HepG2 (cell line): ENCODE results near the gene WFDC5. TPM values are rescaled to one million over a fixed set of nuclear protein-coding genes. Genes with fewer than 3 reads are reported as not detected.

ENCODE experiments used
- CSRNP1 ChIP-seq: sonication (generic); formaldehyde crosslinking; IDR thresholded peaks from 2 replicates; pipeline ENCODE4 v1.8.1; 2023; ENCODE audit warnings: mild to moderate bottlenecking, missing genetic modification reagents
- HNRNPK ChIP-seq: fragments of 200-400 bp; formaldehyde crosslinking; IDR thresholded peaks from 2 replicates; pipeline ENCODE4 v1.6.1; 2018; ENCODE audit warnings: low read length, low read depth, moderate library complexity, mild to moderate bottlenecking; ENCODE audit not compliant: poor library complexity, severe bottlenecking
- NCOR1 ChIP-seq: fragments of 200-600 bp; sonication (generic); IDR thresholded peaks from 2 replicates; pipeline ENCODE4 v1.7.0; 2017; ENCODE audit warnings: antibody characterized with exemption, low read length, borderline replicate concordance
- NRL ChIP-seq: sonication (generic); formaldehyde crosslinking; IDR thresholded peaks from 2 replicates; pipeline ENCODE4 v1.5.0; 2020; ENCODE audit warnings: missing genetic modification reagents, mild to moderate bottlenecking, moderate library complexity, borderline replicate concordance
- PHF5A ChIP-seq: IDR thresholded peaks from one replicate; pipeline ENCODE4 v1.6.1; 2018; ENCODE audit warnings: low read depth, missing genetic modification reagents; ENCODE audit not compliant: unreplicated experiment
- SIN3A ChIP-seq: IDR thresholded peaks from 2 replicates; pipeline ENCODE4 v1.6.1; 2011; ENCODE audit warnings: low read depth, mild to moderate bottlenecking, control low read depth, low read length, borderline replicate concordance
- SIX4 ChIP-seq: sonication (generic); formaldehyde crosslinking; IDR thresholded peaks from 2 replicates; pipeline ENCODE4 v1.4.0; 2020; ENCODE audit warnings: missing genetic modification reagents
- SNAI1 ChIP-seq: sonication (generic); formaldehyde crosslinking; IDR thresholded peaks from 2 replicates; pipeline ENCODE4 v1.5.0; 2020; ENCODE audit warnings: mild to moderate bottlenecking, missing genetic modification reagents, borderline replicate concordance
- SP1 ChIP-seq, 2 experiments: fragments of 450-650 bp in 1 of 2; sonication (generic) in 1 of 2; formaldehyde crosslinking in 1 of 2; IDR thresholded peaks; 2 replicates each; pipeline versions ENCODE4 v1.4.0 to v1.6.1; 2016 to 2020; ENCODE audit warnings: missing genetic modification reagents in 1 of 2
- SYNCRIP ChIP-seq: fragments of 200-400 bp; formaldehyde crosslinking; IDR thresholded peaks from 2 replicates; pipeline ENCODE4 v1.6.1; 2018; ENCODE audit warnings: mild to moderate bottlenecking, low read depth, low read length; ENCODE audit not compliant: insufficient read depth
- TAF15 ChIP-seq: fragments of 200-400 bp; formaldehyde crosslinking; IDR thresholded peaks from one replicate; pipeline ENCODE4 v1.6.1; 2018; ENCODE audit warnings: mild to moderate bottlenecking, low read depth, low read length; ENCODE audit not compliant: poor library complexity, severe bottlenecking
- TEAD3 ChIP-seq: optimal IDR thresholded peaks from 2 replicates; pipeline ENCODE3; 2016; ENCODE audit warnings: borderline replicate concordance
- ZBTB20 ChIP-seq: sonication (generic); formaldehyde crosslinking; IDR thresholded peaks from 2 replicates; pipeline ENCODE4 v1.8.1; 2023; ENCODE audit warnings: missing genetic modification reagents, low read depth, mild to moderate bottlenecking, borderline replicate concordance
- ZBTB8A ChIP-seq: sonication (generic); formaldehyde crosslinking; IDR thresholded peaks from 2 replicates; pipeline ENCODE4 v1.4.0; 2020; ENCODE audit warnings: mild to moderate bottlenecking, low read depth, missing genetic modification reagents, borderline replicate concordance
- ZFAT ChIP-seq: sonication (generic); formaldehyde crosslinking; conservative IDR thresholded peaks from 2 replicates; pipeline ENCODE4 v1.8.1; 2023; ENCODE audit warnings: missing genetic modification reagents, inconsistent platforms
- ZNF235 ChIP-seq: sonication (generic); formaldehyde crosslinking; IDR thresholded peaks from 2 replicates; pipeline ENCODE4 v1.8.1; 2023; ENCODE audit warnings: mild to moderate bottlenecking, missing genetic modification reagents, borderline replicate concordance
- ZNF317 ChIP-seq: sonication (generic); formaldehyde crosslinking; IDR thresholded peaks from 2 replicates; pipeline ENCODE4 v1.5.0; 2020; ENCODE audit warnings: mild to moderate bottlenecking, missing genetic modification reagents
- ZNF33B ChIP-seq: sonication (generic); formaldehyde crosslinking; IDR thresholded peaks from 2 replicates; pipeline ENCODE4 v1.5.1; 2020; ENCODE audit warnings: mild to moderate bottlenecking, missing genetic modification reagents
- ZNF44 ChIP-seq: sonication (generic); formaldehyde crosslinking; IDR thresholded peaks from 2 replicates; pipeline ENCODE4 v1.5.1; 2020; ENCODE audit warnings: mild to moderate bottlenecking, missing genetic modification reagents
- ZNF570 ChIP-seq: sonication (generic); formaldehyde crosslinking; IDR thresholded peaks from 2 replicates; pipeline ENCODE4 v1.4.0; 2020; ENCODE audit warnings: mild to moderate bottlenecking, missing genetic modification reagents, borderline replicate concordance
- ZNF678 ChIP-seq: sonication (generic); formaldehyde crosslinking; IDR thresholded peaks from 2 replicates; pipeline ENCODE4 v1.4.0; 2020; ENCODE audit warnings: mild to moderate bottlenecking, missing genetic modification reagents
- ZNF746 ChIP-seq: sonication (generic); formaldehyde crosslinking; IDR thresholded peaks from 2 replicates; pipeline ENCODE4 v1.8.0; 2022; ENCODE audit warnings: mild to moderate bottlenecking, missing genetic modification reagents
- polyA plus RNA-seq, 8 experiments: library from polyadenylated mRNA; depleted of rRNA in 3 of 8; stranded (reverse) in 7 of 8; unstranded in 1 of 8; fragments of >200 nt; fragmentation: Illumina TruSeq in 4 of 8; extraction: Trizol in 4 of 8; gene quantifications; 2 replicates each; pipeline versions ENCODE4 v1.2.1 to v1.2.3, GENCODE V29; 2011 to 2016; ENCODE audit warnings: low read depth in 4 of 8, missing spikeins in 1 of 8, mixed read lengths in 1 of 8; ENCODE audit not compliant: insufficient read depth in 1 of 8
- total RNA-seq, 5 experiments: library from RNA; depleted of rRNA; stranded (reverse); fragments of >200 nt; fragmentation: Illumina TruSeq; extraction: Trizol; gene quantifications; 2 replicates each; pipeline ENCODE4 v1.2.3, GENCODE V29; 2016; ENCODE audit warnings: low read depth in 1 of 5
- TF ChIP-seq, protein P1 (sequence below): sonication (generic); formaldehyde crosslinking; IDR thresholded peaks from 2 replicates; pipeline ENCODE4 v1.4.0; 2020; ENCODE audit warnings: missing genetic modification reagents
- TF ChIP-seq, protein P2 (sequence below): sonication (generic); formaldehyde crosslinking; IDR thresholded peaks from 2 replicates; pipeline ENCODE4 v1.4.0; 2020; ENCODE audit warnings: missing genetic modification reagents
- TF ChIP-seq, protein P3 (sequence below): IDR thresholded peaks from 2 replicates; pipeline ENCODE4 v1.6.1; 2016; ENCODE audit warnings: missing genetic modification reagents, missing compliant biosample characterization
- TF ChIP-seq, protein P4 (sequence below): sonication (generic); formaldehyde crosslinking; IDR thresholded peaks from 2 replicates; pipeline ENCODE4 v1.4.0; 2020; ENCODE audit warnings: missing genetic modification reagents
- TF ChIP-seq, protein P5 (sequence below): sonication (generic); formaldehyde crosslinking; IDR thresholded peaks from 2 replicates; pipeline ENCODE4 v1.8.1; 2023; ENCODE audit warnings: mild to moderate bottlenecking, moderate library complexity, missing genetic modification reagents

Gene WFDC5
- total and polyA plus RNA-seq, 2 of the 13 experiments (the other 11 are each of a cell fraction or from before 2014, with no cell fraction given): not detected

DNA sequence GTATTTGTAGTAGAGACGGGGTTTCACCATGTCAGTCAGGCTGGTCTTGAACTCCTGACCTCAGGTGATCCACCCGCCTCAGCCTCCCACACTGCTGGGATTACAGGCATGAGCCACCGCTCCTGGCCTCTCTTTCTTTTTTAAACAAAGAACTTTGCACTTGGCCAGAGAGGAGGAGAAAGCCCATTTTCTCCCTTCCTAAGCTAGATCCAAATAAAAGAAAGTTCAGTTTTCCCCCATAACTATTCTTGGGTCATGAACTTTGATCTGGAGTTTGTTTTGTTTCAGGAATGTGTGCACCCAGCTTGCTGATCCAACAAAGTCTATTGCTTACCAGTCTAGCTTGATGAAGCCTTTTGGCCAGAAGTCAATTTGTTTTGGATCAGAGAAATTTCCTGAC is 37.4 kb downstream of the WFDC5 start (continued):
- TF ChIP-seq, protein P1, sequence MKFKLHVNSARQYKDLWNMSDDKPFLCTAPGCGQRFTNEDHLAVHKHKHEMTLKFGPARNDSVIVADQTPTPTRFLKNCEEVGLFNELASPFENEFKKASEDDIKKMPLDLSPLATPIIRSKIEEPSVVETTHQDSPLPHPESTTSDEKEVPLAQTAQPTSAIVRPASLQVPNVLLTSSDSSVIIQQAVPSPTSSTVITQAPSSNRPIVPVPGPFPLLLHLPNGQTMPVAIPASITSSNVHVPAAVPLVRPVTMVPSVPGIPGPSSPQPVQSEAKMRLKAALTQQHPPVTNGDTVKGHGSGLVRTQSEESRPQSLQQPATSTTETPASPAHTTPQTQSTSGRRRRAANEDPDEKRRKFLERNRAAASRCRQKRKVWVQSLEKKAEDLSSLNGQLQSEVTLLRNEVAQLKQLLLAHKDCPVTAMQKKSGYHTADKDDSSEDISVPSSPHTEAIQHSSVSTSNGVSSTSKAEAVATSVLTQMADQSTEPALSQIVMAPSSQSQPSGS (CRISPR knock-in tag): peak; percentile 59; the same call in 1 of the 2 replicates
- TF ChIP-seq, protein P2, sequence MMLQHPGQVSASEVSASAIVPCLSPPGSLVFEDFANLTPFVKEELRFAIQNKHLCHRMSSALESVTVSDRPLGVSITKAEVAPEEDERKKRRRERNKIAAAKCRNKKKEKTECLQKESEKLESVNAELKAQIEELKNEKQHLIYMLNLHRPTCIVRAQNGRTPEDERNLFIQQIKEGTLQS (CRISPR knock-in tag): no peak
- TF ChIP-seq SIX4 (CRISPR knock-in tag): no peak
- TF ChIP-seq SIN3A: no peak
- TF ChIP-seq ZNF746 (CRISPR knock-in tag): no peak; the same call in 1 of the 2 replicates
- TF ChIP-seq SP1 (IDR thresholded peaks at IDR 0.05): no peak
- TF ChIP-seq SP1 (CRISPR knock-in tag; IDR thresholded peaks at IDR 0.05): no peak
- TF ChIP-seq TAF15: no peak
- no peak for TF ChIP-seq ZBTB20 (CRISPR knock-in tag)
- TF ChIP-seq, protein P3, sequence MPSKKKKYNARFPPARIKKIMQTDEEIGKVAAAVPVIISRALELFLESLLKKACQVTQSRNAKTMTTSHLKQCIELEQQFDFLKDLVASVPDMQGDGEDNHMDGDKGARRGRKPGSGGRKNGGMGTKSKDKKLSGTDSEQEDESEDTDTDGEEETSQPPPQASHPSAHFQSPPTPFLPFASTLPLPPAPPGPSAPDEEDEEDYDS: no peak
- TF ChIP-seq ZNF33B (CRISPR knock-in tag): no peak
- TF ChIP-seq ZNF317 (CRISPR knock-in tag): no peak
- TF ChIP-seq CSRNP1 (CRISPR knock-in tag): no peak
- no peak for TF ChIP-seq SNAI1
- TF ChIP-seq SYNCRIP: no peak
- no peak for TF ChIP-seq ZNF678
- no peak for TF ChIP-seq ZNF235 (CRISPR knock-in tag)
- peak; percentile 92 for TF ChIP-seq TEAD3 (CRISPR knock-in tag)
- no peak for TF ChIP-seq NRL (CRISPR knock-in tag)
- TF ChIP-seq HNRNPK: no peak
- TF ChIP-seq, protein P4, sequence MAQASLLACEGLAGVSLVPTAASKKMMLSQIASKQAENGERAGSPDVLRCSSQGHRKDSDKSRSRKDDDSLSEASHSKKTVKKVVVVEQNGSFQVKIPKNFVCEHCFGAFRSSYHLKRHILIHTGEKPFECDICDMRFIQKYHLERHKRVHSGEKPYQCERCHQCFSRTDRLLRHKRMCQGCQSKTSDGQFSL: no peak
- TF ChIP-seq NCOR1: peak; percentile 97
- no peak for TF ChIP-seq ZNF570 (CRISPR knock-in tag)
- TF ChIP-seq PHF5A (CRISPR knock-in tag): no peak
- TF ChIP-seq ZBTB8A (CRISPR knock-in tag): no peak
- TF ChIP-seq ZNF44 (CRISPR knock-in tag): no peak
- TF ChIP-seq ZFAT (CRISPR knock-in tag): no peak
- TF ChIP-seq, protein P5, sequence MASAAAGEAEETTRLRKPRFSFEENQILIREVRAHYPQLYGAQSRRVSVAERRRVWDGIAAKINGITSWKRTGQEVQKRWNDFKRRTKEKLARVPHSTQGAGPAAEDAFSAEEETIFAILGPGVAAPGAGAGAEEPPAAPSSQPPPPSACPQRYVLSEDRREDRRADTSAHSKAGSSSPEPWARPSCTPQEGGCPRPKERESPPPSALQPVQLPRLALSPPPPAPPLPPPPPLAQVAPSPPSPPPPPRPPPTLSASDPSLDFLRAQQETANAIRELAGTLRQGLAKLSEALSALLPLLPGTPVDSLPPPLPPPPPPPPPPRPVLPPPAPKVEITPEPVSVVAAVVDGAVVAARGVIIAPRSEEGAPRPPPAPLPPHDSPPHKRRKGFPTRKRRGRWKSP: no peak
